ENCODE results near the gene BORCS5.
"Not testable (repeated sequence)": the region's sequence is repeated elsewhere in the genome, so short reads cannot be mapped to it uniquely, and the experiment has no call there.

The BORCS5 gene

DNA sequence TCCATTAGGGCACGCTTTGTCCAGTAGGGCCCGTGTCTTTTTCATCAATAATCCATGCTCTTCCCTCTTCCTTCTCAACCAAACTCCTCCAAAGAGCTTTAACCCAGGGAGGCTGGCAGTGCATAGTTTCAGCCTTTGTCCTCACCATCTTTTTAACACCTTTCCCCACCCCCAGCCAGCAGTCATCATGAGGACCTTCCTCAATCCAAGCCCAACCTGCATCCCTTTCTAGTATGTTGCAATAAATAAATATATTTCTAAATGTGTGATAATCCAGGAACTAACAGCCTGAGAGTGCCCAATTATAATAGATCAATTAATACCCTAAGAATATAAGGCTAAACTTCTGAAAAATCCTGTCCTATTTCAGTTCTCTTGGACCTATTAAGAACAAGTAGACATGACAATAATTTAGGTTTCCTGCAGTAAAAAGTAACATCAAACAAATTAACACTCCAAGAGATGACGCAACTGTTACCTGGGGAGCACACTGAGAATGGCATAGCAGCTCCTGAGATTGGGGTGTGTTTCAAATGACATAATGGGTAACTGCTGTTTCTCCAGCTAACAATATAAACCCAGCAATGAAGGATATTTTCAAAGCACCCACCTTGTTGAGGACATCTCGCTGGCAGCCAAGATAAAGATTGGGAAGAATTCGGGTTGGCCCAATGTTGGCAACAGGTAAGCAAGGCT, 143.2 kb downstream of the BORCS5 start:
- no peaks in the 10 kb centered on the region for H3K36me3 ChIP-seq (ENCODE audit: insufficient read depth)
- H2AFZ ChIP-seq (ENCODE audit: low read depth) = no peak overlapping the region
- no peak overlapping the region for H3K9ac ChIP-seq
- no peak overlapping the region for H3K4me2 ChIP-seq
- no peak for TF ChIP-seq CTCF (conservative IDR thresholded peaks at IDR 0.05; ENCODE audit: low read depth, low read length)
- H3K27ac ChIP-seq = no peak overlapping the region
- peaks cover 44% of the 10 kb centered on the region for H3K4me1 ChIP-seq (ENCODE audit: low read depth, poor library complexity, severe bottlenecking)
- no peaks in the 10 kb centered on the region for H4K20me1 ChIP-seq (ENCODE audit: insufficient read depth)
- H3K27me3 ChIP-seq (ENCODE audit: insufficient read depth, low read depth) = no peaks in the 10 kb centered on the region
- H3K79me2 ChIP-seq (ENCODE audit: insufficient read depth, low read depth) = peaks cover 32% of the 10 kb centered on the region; the same call in 1 of the 2 replicates
- no peak overlapping the region for H3K4me3 ChIP-seq (IDR thresholded peaks at IDR 0.05; ENCODE audit: insufficient read depth, low read depth, low read length)

DNA sequence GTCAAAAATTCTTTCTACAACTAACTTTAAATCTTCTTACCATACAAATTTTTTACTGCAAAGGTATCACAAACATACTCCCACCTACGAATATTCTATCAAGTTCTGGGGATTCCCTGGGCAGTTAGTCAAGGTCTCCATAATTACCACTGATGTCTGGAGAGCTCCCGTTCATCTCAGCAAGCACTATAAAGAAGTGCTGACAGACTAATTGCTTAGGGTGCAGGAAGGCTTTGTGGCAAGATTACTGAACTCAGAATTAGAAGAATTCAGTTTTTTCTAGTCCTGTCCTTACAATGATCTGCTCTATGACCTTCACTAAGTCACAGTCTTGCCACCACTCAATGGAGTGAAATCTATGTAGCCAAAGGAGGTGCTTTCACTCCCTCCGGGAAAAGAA, 144.2 kb downstream of the BORCS5 start:
- no peak for TF ChIP-seq CTCF (conservative IDR thresholded peaks at IDR 0.05; ENCODE audit: low read depth, low read length)
- no peak overlapping the region; the same call in 1 of the 2 replicates for H3K4me2 ChIP-seq
- H3K27me3 ChIP-seq (ENCODE audit: insufficient read depth, low read depth) = no peaks in the 10 kb centered on the region
- no peaks in the 10 kb centered on the region for H3K36me3 ChIP-seq (ENCODE audit: insufficient read depth)
- peaks cover 38% of the 10 kb centered on the region; the same call in 1 of the 2 replicates for H3K79me2 ChIP-seq (ENCODE audit: insufficient read depth, low read depth)
- H3K4me1 ChIP-seq (ENCODE audit: low read depth, poor library complexity, severe bottlenecking) = peaks cover 55% of the 10 kb centered on the region
- H4K20me1 ChIP-seq (ENCODE audit: insufficient read depth) = no peaks in the 10 kb centered on the region
- no peak overlapping the region for H3K4me3 ChIP-seq (IDR thresholded peaks at IDR 0.05; ENCODE audit: insufficient read depth, low read depth, low read length)
- H3K27ac ChIP-seq = peak overlapping the region; percentile 9; the same call in 1 of the 2 replicates
- no peak overlapping the region for H3K9ac ChIP-seq
- H2AFZ ChIP-seq (ENCODE audit: low read depth) = no peak overlapping the region

DNA sequence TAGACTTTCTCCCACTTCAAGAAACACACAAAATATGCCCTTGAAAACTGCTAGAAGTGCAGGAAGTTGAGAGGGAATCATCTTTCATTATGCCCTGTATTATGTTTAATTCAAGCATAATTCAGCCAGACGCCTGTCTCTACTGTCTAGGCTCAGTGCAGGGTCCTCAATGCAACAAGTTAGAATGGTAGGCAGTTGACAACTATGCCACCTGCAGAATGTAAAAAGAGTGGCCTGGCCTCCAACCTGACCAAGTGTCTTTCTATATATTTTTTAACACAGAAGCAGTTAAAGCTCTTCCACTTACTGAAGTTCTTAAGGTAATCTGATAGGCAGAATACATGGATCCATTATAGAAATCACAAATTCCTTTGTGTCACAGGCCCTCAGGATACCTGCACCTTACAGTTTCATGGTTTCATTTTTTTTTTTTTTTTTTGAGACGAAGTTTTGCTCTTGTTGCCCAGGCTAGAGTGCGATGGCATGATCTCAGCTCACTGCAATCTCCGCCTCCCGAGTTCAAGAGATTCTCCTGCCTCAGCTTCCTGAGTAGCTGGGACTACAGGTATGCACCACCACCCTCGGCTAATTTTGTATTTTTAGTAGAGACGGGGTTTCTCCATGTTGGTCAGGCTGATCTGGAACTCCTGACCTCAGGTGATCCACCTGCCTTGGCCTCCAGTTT, 145.4 kb downstream of the BORCS5 start:
- not testable (repeated sequence) for H4K20me1 ChIP-seq (ENCODE audit: insufficient read depth); H3K9ac ChIP-seq; H2AFZ ChIP-seq (ENCODE audit: low read depth); H3K27ac ChIP-seq; H3K4me3 ChIP-seq (IDR thresholded peaks at IDR 0.05; ENCODE audit: insufficient read depth, low read depth, low read length); H3K27me3 ChIP-seq (ENCODE audit: insufficient read depth, low read depth); H3K36me3 ChIP-seq (ENCODE audit: insufficient read depth)
- peaks cover 66% of the 10 kb centered on the region for H3K4me1 ChIP-seq (ENCODE audit: low read depth, poor library complexity, severe bottlenecking)
- H3K79me2 ChIP-seq (ENCODE audit: insufficient read depth, low read depth) = peaks cover 49% of the 10 kb centered on the region; the same call in 1 of the 2 replicates
- H3K4me2 ChIP-seq = peak overlapping the region; percentile 26; the same call in 1 of the 2 replicates

- H3K27me3 ChIP-seq (ENCODE audit: insufficient read depth, low read depth) = no peaks in the 10 kb centered on the region
- peaks cover 51% of the 10 kb centered on the region; the same call in 1 of the 2 replicates for H3K79me2 ChIP-seq (ENCODE audit: insufficient read depth, low read depth)
- H3K4me3 ChIP-seq (IDR thresholded peaks at IDR 0.05; ENCODE audit: insufficient read depth, low read depth, low read length) = no peak overlapping the region
- no peak for TF ChIP-seq CTCF (conservative IDR thresholded peaks at IDR 0.05; ENCODE audit: low read depth, low read length)
- H3K36me3 ChIP-seq (ENCODE audit: insufficient read depth) = no peaks in the 10 kb centered on the region
- no peaks in the 10 kb centered on the region for H4K20me1 ChIP-seq (ENCODE audit: insufficient read depth)
- H2AFZ ChIP-seq (ENCODE audit: low read depth) = no peak overlapping the region
- peaks cover 69% of the 10 kb centered on the region for H3K4me1 ChIP-seq (ENCODE audit: low read depth, poor library complexity, severe bottlenecking)
- no peak overlapping the region for H3K9ac ChIP-seq
- no peak overlapping the region for H3K27ac ChIP-seq
- no peak overlapping the region for H3K4me2 ChIP-seq
Measured at GRCh38 chr12:12502815-12503151, 145.9 kb downstream of the BORCS5 start.
